NB4 (cell line): ENCODE measurements around the gene CPD.

Experiments
- DNase-seq: peaks from one replicate; pipeline ENCODE4 v3.0.0; 2010; ENCODE audit warnings: low read depth
- H3K4me3 ChIP-seq: one replicate; pipeline ENCODE4 v1.5.1; 2011; ENCODE audit warnings: mild to moderate bottlenecking, low read depth, low read length, moderate library complexity
- CTCF ChIP-seq: IDR thresholded peaks from one replicate; pipeline ENCODE4 v1.5.1; 2012; ENCODE audit warnings: low read depth, low read length
- MAX ChIP-seq: IDR thresholded peaks from 2 replicates; pipeline ENCODE4 v1.6.1; 2011; ENCODE audit warnings: low read depth, low read length
- MYC ChIP-seq: IDR thresholded peaks from 2 replicates; pipeline ENCODE4 v1.6.1; 2011; ENCODE audit warnings: low read depth, low read length
- POLR2A ChIP-seq: IDR thresholded peaks from 2 replicates; pipeline ENCODE4 v1.6.1; 2011; ENCODE audit warnings: mild to moderate bottlenecking; ENCODE audit not compliant: insufficient read length; ENCODE audit errors: extremely low read depth

CPD gene

DNA sequence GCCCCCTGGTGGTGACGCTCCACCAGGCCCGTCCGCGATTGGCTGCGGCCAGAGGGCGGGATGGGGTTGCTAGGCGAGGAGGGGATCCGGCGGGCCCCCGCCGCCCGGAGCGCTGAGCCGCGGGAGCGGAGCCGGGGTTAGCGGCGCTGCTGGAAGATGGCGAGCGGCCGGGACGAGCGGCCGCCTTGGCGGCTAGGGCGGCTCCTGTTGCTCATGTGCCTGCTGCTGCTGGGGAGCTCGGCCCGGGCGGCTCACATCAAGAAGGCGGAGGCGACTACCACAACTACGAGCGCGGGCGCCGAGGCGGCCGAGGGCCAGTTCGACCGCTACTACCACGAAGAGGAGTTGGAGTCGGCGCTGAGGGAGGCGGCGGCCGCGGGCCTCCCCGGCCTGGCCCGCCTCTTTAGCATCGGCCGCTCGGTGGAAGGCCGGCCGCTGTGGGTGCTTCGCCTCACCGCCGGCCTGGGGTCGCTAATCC is at the start of gene CPD:
TSS of gene CPD (plus strand) at position 103 of the 478 bp plus-strand sequence. CDS start at position 157, 54 bp downstream.
- peak; percentile 97 for DNase-seq
- H3K4me3 ChIP-seq = peak within 1 kb of the TSS; percentile 74
- TF ChIP-seq MAX (no peak), MYC (no peak), CTCF (no peak), POLR2A (peak; percentile 75)

DNA sequence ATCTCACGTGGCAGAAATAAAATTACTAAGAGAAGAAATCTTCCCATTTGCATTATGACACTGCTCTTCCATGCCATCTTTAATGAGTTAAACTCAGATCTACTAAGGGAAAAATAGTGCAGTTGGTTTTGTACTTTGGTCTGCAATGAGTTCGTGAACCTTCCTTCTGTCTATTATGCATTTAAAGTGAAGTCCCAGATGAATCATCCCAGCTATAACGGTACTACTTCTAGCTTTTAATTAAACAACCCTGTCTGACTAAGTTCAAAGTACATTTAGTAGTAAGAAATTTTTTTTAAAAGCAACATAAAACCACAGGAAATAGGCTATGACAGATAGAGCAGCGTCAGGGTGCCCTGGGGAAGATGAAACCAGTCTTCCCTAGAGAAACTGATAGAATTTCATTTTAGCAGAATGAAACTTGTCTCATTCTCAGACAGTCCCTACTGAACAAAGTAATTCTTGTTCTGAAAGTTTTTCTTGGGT is 46.6 kb upstream of the CPD start:
- H3K4me3 ChIP-seq = no peak overlapping the region
- DNase-seq = peak; percentile 69
- TF ChIP-seq MAX (no peak), CTCF (no peak), POLR2A (no peak), MYC (no peak)

DNA sequence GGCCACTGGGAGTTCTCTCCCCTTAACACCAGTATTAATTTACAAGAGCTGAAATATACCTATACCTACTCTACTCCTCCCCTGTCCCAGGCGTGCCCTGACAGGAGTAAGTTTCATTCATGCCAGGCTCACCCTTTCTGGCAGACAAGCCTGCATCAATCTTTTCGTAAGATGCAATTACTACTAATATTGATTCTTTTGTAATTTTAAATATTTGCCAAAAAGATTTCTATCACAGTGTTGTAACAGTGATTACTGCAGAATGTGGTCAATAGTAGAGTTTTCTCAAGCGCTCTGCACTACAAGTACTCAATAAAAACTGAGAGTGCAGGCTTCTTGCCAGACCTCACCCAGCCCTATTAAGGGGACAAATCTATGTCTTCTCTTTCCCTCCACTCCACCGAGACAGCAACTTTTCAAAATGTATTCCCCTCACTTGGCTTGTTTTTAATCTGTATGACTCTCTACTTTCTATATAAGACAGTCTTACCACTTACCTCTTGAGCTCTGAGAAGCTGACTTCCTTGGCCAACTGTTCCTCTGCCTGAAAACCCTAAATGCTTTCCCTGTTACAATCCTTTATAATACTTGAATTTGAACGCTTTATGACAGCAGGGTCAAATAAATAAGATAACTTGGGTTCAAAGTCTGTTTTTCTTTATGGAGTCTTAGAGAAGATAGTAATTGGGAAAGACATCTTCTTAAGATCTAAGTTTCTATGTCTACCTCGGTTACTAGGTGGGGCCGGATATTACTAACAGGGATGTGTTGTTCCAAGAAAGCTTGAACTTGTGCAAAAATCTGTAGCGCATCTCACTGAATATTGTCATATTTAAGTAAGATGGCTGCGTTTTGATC is 45.0 kb upstream of the CPD start, which contains the start of gene TMIGD1:
TSS of gene TMIGD1 (minus strand) at position 555 of the 858 bp plus-strand sequence. CDS start 1,924 bp downstream, outside the sequence.
- H3K4me3 ChIP-seq = no peak within 1 kb of the TSS
- no peak for TF ChIP-seq MYC
- DNase-seq = no peak

DNA sequence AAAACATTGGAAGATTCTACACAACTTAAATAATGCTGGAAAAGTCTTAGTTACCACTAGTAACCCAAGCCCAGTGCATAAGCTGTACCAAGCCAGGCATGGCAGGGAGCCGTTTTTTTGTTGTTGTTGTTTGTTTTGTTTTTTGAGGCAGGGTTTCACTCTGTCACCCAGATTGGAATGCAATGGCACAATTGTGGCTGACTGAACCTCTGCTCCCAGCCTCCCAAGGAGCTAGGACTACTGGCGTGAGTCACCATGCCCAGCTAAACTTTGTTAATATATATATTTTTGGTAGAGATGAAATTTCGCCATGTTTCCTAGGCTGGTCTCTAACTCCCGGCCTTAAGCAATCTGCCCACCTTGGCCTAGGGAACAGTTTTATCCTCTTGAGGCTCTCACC is 44.3 kb upstream of the CPD start:
- H3K4me3 ChIP-seq = no peak overlapping the region
- no peak for DNase-seq
- TF ChIP-seq CTCF (no peak), POLR2A (no peak), MYC (no peak), MAX (no peak)

DNA sequence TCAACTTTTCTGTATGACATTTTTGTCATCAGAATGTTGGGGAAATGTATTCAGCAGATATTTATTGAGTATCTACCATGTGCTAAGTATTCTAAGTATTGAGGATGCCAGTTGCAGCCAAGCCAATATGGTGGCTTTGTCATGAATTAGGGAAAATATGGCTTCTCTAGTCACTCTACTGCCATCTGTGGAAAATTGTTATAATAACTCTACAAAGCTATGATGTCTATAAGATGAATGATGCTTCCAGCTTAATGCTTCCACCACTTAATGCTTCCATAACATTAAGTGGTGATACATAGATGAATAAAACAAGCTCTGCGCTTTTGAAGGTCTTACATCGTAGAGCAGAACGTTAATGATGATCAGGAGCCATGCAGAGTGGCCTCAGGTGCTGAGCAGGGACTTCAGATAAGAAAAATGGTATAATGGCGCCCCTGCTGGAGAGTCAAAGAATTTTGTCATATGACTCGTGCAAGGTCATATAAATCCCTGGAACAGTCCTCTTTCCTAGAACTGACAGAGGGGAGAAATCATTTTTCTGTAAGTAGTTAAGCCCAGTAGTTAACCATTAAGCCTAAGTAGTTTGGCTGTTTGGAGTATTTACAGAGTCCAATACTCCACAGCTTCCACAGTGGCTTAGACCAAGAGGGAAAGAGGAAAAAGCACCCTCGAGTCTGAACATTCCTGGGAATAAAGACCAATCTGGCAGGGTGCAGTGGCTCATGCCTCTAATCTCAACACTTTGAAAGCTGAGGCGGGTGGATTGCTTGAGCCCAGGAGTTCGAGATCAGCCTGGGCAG is 42.2 kb upstream of the CPD start:
- TF ChIP-seq POLR2A = no peak
- TF ChIP-seq MAX = no peak
- peak; percentile 38; the same call in 1 of the 2 replicates for TF ChIP-seq MYC
- TF ChIP-seq CTCF = peak; percentile 53
- H3K4me3 ChIP-seq = no peak overlapping the region
- DNase-seq = peak; percentile 80
